ENCODE results near the gene ABHD11.

Gene ABHD11

GRCh38 chr7:73700581-73701134, 37.9 kb downstream of the ABHD11 start:
- ATAC-seq: no peak

GRCh38 chr7:73700069-73700423, 38.6 kb downstream of the ABHD11 start:
- ATAC-seq: no peak

- no peak for ATAC-seq
Measured at GRCh38 chr7:73699370-73700068, 39.1 kb downstream of the ABHD11 start.

GRCh38 chr7:73698410-73698809, 40.2 kb downstream of the ABHD11 start:
- no peak for ATAC-seq

- no peak for ATAC-seq
Measured at GRCh38 chr7:73696372-73696771, 42.2 kb downstream of the ABHD11 start.

GRCh38 chr7:73690646-73691045, 48.0 kb downstream of the ABHD11 start:
- ATAC-seq: no peak

- ATAC-seq: no peak
Measured at GRCh38 chr7:73688288-73688687, 50.3 kb downstream of the ABHD11 start.

Measured in activated CD4-positive, CD25-positive, alpha-beta regulatory T cell treated with anti-CD3 and anti-CD28 coated beads, Interleukin-2, amount 50 U/mL, for 24 hours (primary cell).